HepG2 (cell line): ENCODE results near the gene P4HTM. TPM values are rescaled to one million over a fixed set of nuclear protein-coding genes. Genes with fewer than 3 reads are reported as not detected.

Experiments used
- ATAC-seq: fragments of 200-7000 bp; cut with Tn5 transposase; 3 replicates; pipeline ENCODE4 v1.9.1; 2020; ENCODE audit warnings: mild to moderate bottlenecking, moderate library complexity
- BruUV-seq: library from RNA; stranded (reverse); fragments of 400-500 nt; replicated peaks from 2 replicates; lab custom pipeline; 2021; lab: Mats Ljungman, UMichigan
- CTCF ChIA-PET: fragments of 300-600 bp; formaldehyde crosslinking; extraction: SDS; loops from one replicate; lab custom pipeline; 2021; ENCODE audit warnings: low total read pairs, inconsistent platforms, low intra/inter-chr PET ratio; lab: Yijun Ruan, JAX
- POLR2A ChIA-PET: fragments of 350-600 bp; sonication (Branson Sonifier 250); formaldehyde crosslinking; loops from one replicate; lab custom pipeline; 2020; ENCODE audit warnings: antibody characterized with exemption, inconsistent platforms; lab: Yijun Ruan, JAX
- DNase-seq: peaks from one replicate; pipeline ENCODE4 v3.0.0-alpha.2; 2015; ENCODE audit warnings: low spot score
- FAIRE-seq: peaks from 3 replicates; lab custom pipeline; 2011; peaks lifted over from hg19 to GRCh38; lab: Jason Lieb, UNC
- H2AFZ ChIP-seq: one replicate; pipeline ENCODE4 v1.6.1; 2011; ENCODE audit warnings: low read length, inconsistent platforms
- H3K27ac ChIP-seq: fragments of 300-600 bp; 3 replicates; pipeline ENCODE4 v1.8.0; 2011; ENCODE audit warnings: mixed run types, mild to moderate bottlenecking, mixed read lengths, low read length, inconsistent platforms; ENCODE audit not compliant: insufficient read depth; ENCODE audit errors: extremely low read length
- H3K27me3 ChIP-seq, 2 experiments: fragments of 200-600 bp in 1 of 2; 2 replicates in 1 of 2; 3 replicates in 1 of 2; pipeline versions ENCODE4 v1.6.0 to v1.8.0; 2011; ENCODE audit warnings: low read length in 2 of 2, mild to moderate bottlenecking in 2 of 2, moderate library complexity in 2 of 2, inconsistent platforms in 1 of 2; ENCODE audit not compliant: insufficient read depth in 2 of 2, control insufficient read depth in 1 of 2
- H3K36me3 ChIP-seq, 2 experiments: fragments of 200-600 bp in 1 of 2; replicated peaks in 1 of 2; 2 replicates in 1 of 2; 3 replicates in 1 of 2; pipeline versions ENCODE4 v1.5.1 to v1.8.0; 2011; ENCODE audit warnings: low read length in 2 of 2, inconsistent platforms in 1 of 2; ENCODE audit not compliant: insufficient read depth in 2 of 2, control insufficient read depth in 1 of 2
- H3K4me1 ChIP-seq: 2 replicates; pipeline ENCODE4 v1.5.1; 2012; ENCODE audit warnings: low read length, inconsistent platforms; ENCODE audit not compliant: insufficient read depth
- H3K4me2 ChIP-seq: 2 replicates; pipeline ENCODE4 v1.6.0; 2011; ENCODE audit warnings: low read depth, low read length, inconsistent platforms
- H3K4me3 ChIP-seq, 3 experiments: fragments of 200-600 bp in 1 of 3; sonication (generic), shearing (Covaris generic) in 1 of 3; replicated peaks in 1 of 3; 2 replicates each; pipeline ENCODE4 v1.5.1; 2011 to 2016; ENCODE audit warnings: low read length in 3 of 3, inconsistent platforms in 2 of 3, low read depth in 2 of 3, mild to moderate bottlenecking in 2 of 3, control low read depth in 1 of 3, mixed read lengths in 1 of 3; ENCODE audit not compliant: insufficient read depth in 1 of 3
- H3K79me2 ChIP-seq: one replicate; pipeline ENCODE4 v1.6.1; 2011; ENCODE audit warnings: low read length, inconsistent platforms; ENCODE audit not compliant: insufficient read depth
- H3K9ac ChIP-seq: 2 replicates; pipeline ENCODE4 v1.6.0; 2011; ENCODE audit warnings: mild to moderate bottlenecking, low read depth, low read length, inconsistent platforms; ENCODE audit not compliant: insufficient read depth
- H3K9me3 ChIP-seq: 2 replicates; pipeline ENCODE4 v1.5.1; 2012; ENCODE audit warnings: mild to moderate bottlenecking, low read length
- H4K20me1 ChIP-seq: 2 replicates; pipeline ENCODE4 v1.6.0; 2011; ENCODE audit warnings: inconsistent platforms, mild to moderate bottlenecking, low read length, moderate library complexity; ENCODE audit not compliant: insufficient read depth
- BCL6 ChIP-seq: IDR thresholded peaks from 2 replicates; pipeline ENCODE4 v1.6.1; 2016; ENCODE audit warnings: missing genetic modification reagents, missing compliant biosample characterization
- FOXM1 ChIP-seq: sonication (generic); formaldehyde crosslinking; IDR thresholded peaks from 2 replicates; pipeline ENCODE4 v1.5.0; 2020; ENCODE audit warnings: missing genetic modification reagents
- MED8 ChIP-seq: sonication (generic); formaldehyde crosslinking; IDR thresholded peaks from 2 replicates; pipeline ENCODE4 v1.8.1; 2023; ENCODE audit warnings: mild to moderate bottlenecking, missing genetic modification reagents; ENCODE audit not compliant: insufficient replicate concordance
- NR2C2 ChIP-seq: sonication (generic); formaldehyde crosslinking; IDR thresholded peaks from 2 replicates; pipeline ENCODE4 v1.4.0; 2020; ENCODE audit warnings: missing genetic modification reagents, mild to moderate bottlenecking, moderate library complexity, borderline replicate concordance
- TEAD2 ChIP-seq: sonication (generic); formaldehyde crosslinking; IDR thresholded peaks from 2 replicates; pipeline ENCODE4 v1.9.0; 2021; ENCODE audit warnings: missing genetic modification reagents
- ZBTB21 ChIP-seq: sonication (generic); formaldehyde crosslinking; IDR thresholded peaks from 2 replicates; pipeline ENCODE4 v1.4.0; 2020; ENCODE audit warnings: missing genetic modification reagents
- ZFP1 ChIP-seq: IDR thresholded peaks from 2 replicates; pipeline ENCODE4 v1.6.1; 2016
- ZNF253 ChIP-seq: sonication (generic); formaldehyde crosslinking; IDR thresholded peaks from 2 replicates; pipeline ENCODE4 v1.8.0; 2022; ENCODE audit warnings: mild to moderate bottlenecking, missing genetic modification reagents, borderline replicate concordance
- ZNF383 ChIP-seq: sonication (generic); formaldehyde crosslinking; IDR thresholded peaks from 2 replicates; pipeline ENCODE4 v1.4.0; 2020; ENCODE audit warnings: missing genetic modification reagents, mild to moderate bottlenecking, borderline replicate concordance
- ZNF589 ChIP-seq: sonication (generic); formaldehyde crosslinking; conservative IDR thresholded peaks from 2 replicates; pipeline ENCODE4 v1.8.0; 2022; ENCODE audit warnings: mild to moderate bottlenecking, moderate library complexity, missing genetic modification reagents
- ZNF75D ChIP-seq: sonication (generic); formaldehyde crosslinking; IDR thresholded peaks from 2 replicates; pipeline ENCODE4 v1.8.1; 2023; ENCODE audit warnings: missing genetic modification reagents, mild to moderate bottlenecking, borderline replicate concordance
- ZNF781 ChIP-seq: sonication (generic); formaldehyde crosslinking; IDR thresholded peaks from 2 replicates; pipeline ENCODE4 v1.5.1; 2020; ENCODE audit warnings: borderline replicate concordance, mild to moderate bottlenecking, missing genetic modification reagents; ENCODE audit errors: not compliant biosample characterization
- ZNF850 ChIP-seq: sonication (generic); formaldehyde crosslinking; conservative IDR thresholded peaks from 2 replicates; pipeline ENCODE4 v1.9.0; 2021; ENCODE audit warnings: mild to moderate bottlenecking, missing genetic modification reagents
- WGBS: methylation state at CpG from one replicate; pipeline ENCODE4 v1.1.6; 2017; ENCODE audit warnings: low lambda C conversion rate; 5-methylcytosine and 5-hydroxymethylcytosine counted together
- in situ Hi-C: cut with HindIII; loops from 2 replicates; pipeline ENCODE4 v1.10.0; 2017; ENCODE audit warnings: low pct_unique_long_range_greater_than_20kb; ENCODE audit not compliant: extremely low pct_ligation_motif_present
- intact Hi-C: fragments of 100-400 bp; cut with micrococcal nuclease; formaldehyde crosslinking; loops from one replicate; pipeline ENCODE4 v1.10.0; 2022; ENCODE audit not compliant: unreplicated experiment
- polyA plus RNA-seq, 8 experiments: library from polyadenylated mRNA; depleted of rRNA in 3 of 8; stranded (reverse) in 7 of 8; unstranded in 1 of 8; fragments of >200 nt; fragmentation: Illumina TruSeq in 4 of 8; extraction: Trizol in 4 of 8; gene quantifications; 2 replicates each; pipeline versions ENCODE4 v1.2.1 to v1.2.3, GENCODE V29; 2011 to 2016; ENCODE audit warnings: low read depth in 4 of 8, missing spikeins in 1 of 8, mixed read lengths in 1 of 8; ENCODE audit not compliant: insufficient read depth in 1 of 8
- total RNA-seq, 5 experiments: library from RNA; depleted of rRNA; stranded (reverse); fragments of >200 nt; fragmentation: Illumina TruSeq; extraction: Trizol; gene quantifications; 2 replicates each; pipeline ENCODE4 v1.2.3, GENCODE V29; 2016; ENCODE audit warnings: low read depth in 1 of 5
- TF ChIP-seq, protein P1 (sequence below): sonication (generic); formaldehyde crosslinking; IDR thresholded peaks from 2 replicates; pipeline ENCODE4 v1.4.0; 2020; ENCODE audit warnings: mild to moderate bottlenecking, missing genetic modification reagents
- TF ChIP-seq, protein P2 (sequence below): IDR thresholded peaks from 2 replicates; pipeline ENCODE4 v1.4.0; 2020; ENCODE audit warnings: mild to moderate bottlenecking, missing genetic modification reagents
- TF ChIP-seq, protein P3 (sequence below): sonication (generic); formaldehyde crosslinking; IDR thresholded peaks from 2 replicates; pipeline ENCODE4 v1.8.1; 2022; ENCODE audit warnings: mild to moderate bottlenecking, missing genetic modification reagents

P4HTM gene
- total and polyA plus RNA-seq, 2 of the 13 experiments (the other 11 are each of a cell fraction or from before 2014, with no cell fraction given): 0.01 TPM; not detected in 1

DNA sequence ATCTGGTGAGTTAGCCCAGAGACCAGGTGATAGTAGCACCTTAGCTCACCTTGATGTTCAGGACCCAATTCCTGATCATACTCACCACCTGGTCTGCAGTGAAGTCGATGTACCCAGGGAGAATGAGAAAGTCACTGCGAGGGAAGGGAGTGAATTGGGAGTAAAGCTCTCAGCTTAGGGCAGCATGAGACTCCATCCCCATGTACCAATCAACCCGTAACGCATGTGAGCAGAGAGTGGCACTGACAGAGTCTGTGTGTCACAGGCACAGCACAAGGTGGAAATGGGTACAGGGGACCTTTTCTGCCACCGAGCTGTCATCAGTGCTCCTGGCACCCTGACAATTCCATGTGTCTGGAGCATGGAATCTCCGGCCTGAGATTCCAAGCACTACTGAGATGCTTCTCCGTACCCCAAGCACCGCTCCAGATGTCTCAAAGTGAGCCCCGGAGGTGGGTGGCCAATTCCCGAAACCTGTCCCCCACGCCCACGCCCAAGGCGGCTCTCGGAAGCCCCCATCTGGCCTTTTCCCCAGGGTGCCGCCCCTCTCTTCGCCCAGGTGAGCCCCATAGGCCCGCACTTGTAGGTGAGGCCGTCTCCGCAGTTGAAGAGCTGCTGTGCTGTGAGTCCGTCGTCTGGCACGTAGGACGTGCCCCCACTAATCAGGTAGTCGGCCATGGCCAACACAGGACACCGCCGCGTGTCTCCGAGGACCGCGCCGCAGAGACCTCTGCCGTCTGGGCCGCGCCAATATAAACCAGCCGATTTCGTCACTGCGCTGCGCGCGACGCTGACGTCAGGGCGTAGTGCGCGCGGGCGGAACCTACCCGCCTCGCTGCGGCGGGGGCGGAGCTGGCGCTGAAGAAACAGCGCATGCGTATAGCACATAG lies 38.9 kb downstream of the P4HTM start, which contains the start of gene IMPDH2:
TSS of gene IMPDH2 (minus strand) at position 726 of the 890 bp plus-strand sequence. CDS start at position 678, 48 bp downstream.
- H3K79me2 ChIP-seq: peaks cover 13% of the 10 kb centered on the region
- H3K9me3 ChIP-seq: no peaks in the 10 kb centered on the region
- H3K4me2 ChIP-seq: peak within 1 kb of the TSS; percentile 90
- TSS peak; percentile 64 for BruUV-seq
- peak within 1 kb of the TSS; percentile 56 to 78 (median 73) for H3K4me3 ChIP-seq
- H3K9ac ChIP-seq: peak within 1 kb of the TSS; percentile 83
- in situ Hi-C loops: no loop called here
- FAIRE-seq (peak; percentile 85), DNase-seq (peak; percentile 82), ATAC-seq (peak; percentile 86)
- no peaks in the 10 kb centered on the region for H4K20me1 ChIP-seq
- CTCF ChIA-PET: no interaction called here
- peaks cover 43% of the 10 kb centered on the region for H3K4me1 ChIP-seq
- H3K27me3 ChIP-seq: no peaks in the 10 kb centered on the region
- H3K27ac ChIP-seq: peak within 1 kb of the TSS; percentile 63
- intact Hi-C loops: no loop called here
- WGBS: 7% methylated on average over 9 of the region's 55 CpGs
- peaks cover 28 to 63% of the 10 kb centered on the region in 2 experiments for H3K36me3 ChIP-seq
- POLR2A ChIA-PET: interaction anchor here (0.6 to 2.3 kb wide), 31 partner anchors 8 to 465 kb away, joined by 3 to 40 read pairs (median 5); partner anchors contain the start of genes ARIH2, DALRD3, IP6K2 and KLHDC8B
- no peak within 1 kb of the TSS for H2AFZ ChIP-seq
- TF ChIP-seq ZNF383: no peak
- TF ChIP-seq ZNF75D (CRISPR knock-in tag): peak; percentile 71; the same call in 1 of the 2 replicates
- TF ChIP-seq TEAD2 (CRISPR knock-in tag): peak; percentile 41; the same call in 1 of the 2 replicates
- peak; percentile 65 for TF ChIP-seq MED8 (CRISPR knock-in tag)
- TF ChIP-seq BCL6 (CRISPR knock-in tag): peak; percentile 65
- peak; percentile 64; the same call in 1 of the 2 replicates for TF ChIP-seq ZFP1 (CRISPR knock-in tag)
- TF ChIP-seq, protein P1, sequence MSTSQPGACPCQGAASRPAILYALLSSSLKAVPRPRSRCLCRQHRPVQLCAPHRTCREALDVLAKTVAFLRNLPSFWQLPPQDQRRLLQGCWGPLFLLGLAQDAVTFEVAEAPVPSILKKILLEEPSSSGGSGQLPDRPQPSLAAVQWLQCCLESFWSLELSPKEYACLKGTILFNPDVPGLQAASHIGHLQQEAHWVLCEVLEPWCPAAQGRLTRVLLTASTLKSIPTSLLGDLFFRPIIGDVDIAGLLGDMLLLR (CRISPR knock-in tag): peak; percentile 93
- peak; percentile 97 for TF ChIP-seq ZNF781 (CRISPR knock-in tag)
- TF ChIP-seq FOXM1 (CRISPR knock-in tag): no peak
- TF ChIP-seq, protein P2, sequence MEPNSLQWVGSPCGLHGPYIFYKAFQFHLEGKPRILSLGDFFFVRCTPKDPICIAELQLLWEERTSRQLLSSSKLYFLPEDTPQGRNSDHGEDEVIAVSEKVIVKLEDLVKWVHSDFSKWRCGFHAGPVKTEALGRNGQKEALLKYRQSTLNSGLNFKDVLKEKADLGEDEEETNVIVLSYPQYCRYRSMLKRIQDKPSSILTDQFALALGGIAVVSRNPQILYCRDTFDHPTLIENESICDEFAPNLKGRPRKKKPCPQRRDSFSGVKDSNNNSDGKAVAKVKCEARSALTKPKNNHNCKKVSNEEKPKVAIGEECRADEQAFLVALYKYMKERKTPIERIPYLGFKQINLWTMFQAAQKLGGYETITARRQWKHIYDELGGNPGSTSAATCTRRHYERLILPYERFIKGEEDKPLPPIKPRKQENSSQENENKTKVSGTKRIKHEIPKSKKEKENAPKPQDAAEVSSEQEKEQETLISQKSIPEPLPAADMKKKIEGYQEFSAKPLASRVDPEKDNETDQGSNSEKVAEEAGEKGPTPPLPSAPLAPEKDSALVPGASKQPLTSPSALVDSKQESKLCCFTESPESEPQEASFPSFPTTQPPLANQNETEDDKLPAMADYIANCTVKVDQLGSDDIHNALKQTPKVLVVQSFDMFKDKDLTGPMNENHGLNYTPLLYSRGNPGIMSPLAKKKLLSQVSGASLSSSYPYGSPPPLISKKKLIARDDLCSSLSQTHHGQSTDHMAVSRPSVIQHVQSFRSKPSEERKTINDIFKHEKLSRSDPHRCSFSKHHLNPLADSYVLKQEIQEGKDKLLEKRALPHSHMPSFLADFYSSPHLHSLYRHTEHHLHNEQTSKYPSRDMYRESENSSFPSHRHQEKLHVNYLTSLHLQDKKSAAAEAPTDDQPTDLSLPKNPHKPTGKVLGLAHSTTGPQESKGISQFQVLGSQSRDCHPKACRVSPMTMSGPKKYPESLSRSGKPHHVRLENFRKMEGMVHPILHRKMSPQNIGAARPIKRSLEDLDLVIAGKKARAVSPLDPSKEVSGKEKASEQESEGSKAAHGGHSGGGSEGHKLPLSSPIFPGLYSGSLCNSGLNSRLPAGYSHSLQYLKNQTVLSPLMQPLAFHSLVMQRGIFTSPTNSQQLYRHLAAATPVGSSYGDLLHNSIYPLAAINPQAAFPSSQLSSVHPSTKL: peak; percentile 74
- peak; percentile 79 for TF ChIP-seq ZBTB21
- no peak; the same call in 1 of the 2 replicates for TF ChIP-seq NR2C2 (CRISPR knock-in tag)
- TF ChIP-seq, protein P3, sequence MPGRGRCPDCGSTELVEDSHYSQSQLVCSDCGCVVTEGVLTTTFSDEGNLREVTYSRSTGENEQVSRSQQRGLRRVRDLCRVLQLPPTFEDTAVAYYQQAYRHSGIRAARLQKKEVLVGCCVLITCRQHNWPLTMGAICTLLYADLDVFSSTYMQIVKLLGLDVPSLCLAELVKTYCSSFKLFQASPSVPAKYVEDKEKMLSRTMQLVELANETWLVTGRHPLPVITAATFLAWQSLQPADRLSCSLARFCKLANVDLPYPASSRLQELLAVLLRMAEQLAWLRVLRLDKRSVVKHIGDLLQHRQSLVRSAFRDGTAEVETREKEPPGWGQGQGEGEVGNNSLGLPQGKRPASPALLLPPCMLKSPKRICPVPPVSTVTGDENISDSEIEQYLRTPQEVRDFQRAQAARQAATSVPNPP (CRISPR knock-in tag): peak; percentile 45; the same call in 1 of the 2 replicates
- TF ChIP-seq ZNF850 (CRISPR knock-in tag): 0 out of 2 replicates have a peak, but pooled peaks have one; percentile 34
- TF ChIP-seq ZNF589 (CRISPR knock-in tag): no peak
- TF ChIP-seq ZNF253: peak; percentile 80; the same call in 1 of the 2 replicates
